ENCODE measurements around the gene PHF19.

PHF19 gene

DNA sequence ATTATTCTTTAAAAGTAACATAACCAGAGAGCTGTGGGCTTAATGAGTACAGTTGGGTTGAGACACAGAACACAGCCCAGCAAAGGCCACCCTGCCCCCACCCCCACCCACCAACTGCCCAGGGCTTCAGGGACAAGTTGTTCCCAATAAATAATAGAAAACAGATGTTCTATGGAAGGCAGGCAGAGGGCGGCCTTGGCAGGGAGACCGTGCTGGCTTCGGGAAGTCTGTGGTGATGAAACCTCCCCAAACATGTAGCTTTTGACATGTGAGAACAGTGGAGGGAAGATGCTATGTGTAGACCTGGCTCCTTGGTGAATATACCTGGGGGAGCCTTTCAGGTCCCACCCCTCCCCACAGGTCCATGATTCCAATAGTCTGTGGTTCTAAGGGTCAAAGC lies 39.6 kb upstream of the PHF19 start:
- WGBS, 2 donors (ENCODE audit: extremely low coverage in 2 of 2, insufficient read length in 2 of 2, insufficient replicate concordance in 1 of 2): no CpG with 5 or more reads among the region's 3 CpGs
- DNase-seq (ENCODE audit: low spot score): no peak
- H3K18ac ChIP-seq (ENCODE audit: low read length): no peak overlapping the region
- no peak overlapping the region for H3K27ac ChIP-seq (replicated peaks; ENCODE audit: low read length)
- H2AK5ac ChIP-seq (ENCODE audit: low read depth, low read length): no peak overlapping the region
- no peak overlapping the region for H2BK120ac ChIP-seq (ENCODE audit: low read depth, low read length)
- H3K79me1 ChIP-seq (ENCODE audit: low read depth, low read length): no peaks in the 10 kb centered on the region
- no peak overlapping the region for H3K4me2 ChIP-seq (ENCODE audit: insufficient read depth, low read length, poor library complexity, severe bottlenecking)
- no peak overlapping the region for H4K8ac ChIP-seq (ENCODE audit: low read depth, low read length)
- H3K36me3 ChIP-seq (replicated peaks in 1 of 2; ENCODE audit: control insufficient read depth in 2 of 2, insufficient read depth in 2 of 2, low read length in 2 of 2): no peaks in the 10 kb centered on the region
- no peak overlapping the region for H2BK12ac ChIP-seq (ENCODE audit: low read length)
- peaks cover 12 to 18% of the 10 kb centered on the region in 2 donors for H3K4me1 ChIP-seq (ENCODE audit: control insufficient read depth in 2 of 2, insufficient read depth in 1 of 2, low read depth in 1 of 2, low read length in 2 of 2)
- H4K91ac ChIP-seq (ENCODE audit: low read depth, low read length, poor library complexity): no peak overlapping the region
- H3K9me3 ChIP-seq (replicated peaks in 1 of 2; ENCODE audit: control insufficient read depth in 2 of 2, insufficient read depth in 1 of 2, low read depth in 1 of 2, low read length in 2 of 2): no peaks in the 10 kb centered on the region
- H3K9ac ChIP-seq (ENCODE audit: low read depth, low read length, poor library complexity): no peak overlapping the region
- H3K14ac ChIP-seq (ENCODE audit: low read length): no peak overlapping the region
- H3K23ac ChIP-seq (ENCODE audit: low read depth, low read length, poor library complexity): no peak overlapping the region
- H2BK5ac ChIP-seq (ENCODE audit: low read length): no peak overlapping the region
- H2BK15ac ChIP-seq (ENCODE audit: low read length): no peak overlapping the region
- H3K27me3 ChIP-seq (ENCODE audit: control insufficient read depth in 3 of 3, insufficient read depth in 3 of 3, low read depth in 1 of 3, low read length in 3 of 3): no peaks in the 10 kb centered on the region
- no peak overlapping the region for H2AFZ ChIP-seq (ENCODE audit: low read length)
- no peak overlapping the region for H3K4me3 ChIP-seq (ENCODE audit: low read length in 2 of 2)
- no peak overlapping the region for H3K4ac ChIP-seq (ENCODE audit: low read length)

DNA sequence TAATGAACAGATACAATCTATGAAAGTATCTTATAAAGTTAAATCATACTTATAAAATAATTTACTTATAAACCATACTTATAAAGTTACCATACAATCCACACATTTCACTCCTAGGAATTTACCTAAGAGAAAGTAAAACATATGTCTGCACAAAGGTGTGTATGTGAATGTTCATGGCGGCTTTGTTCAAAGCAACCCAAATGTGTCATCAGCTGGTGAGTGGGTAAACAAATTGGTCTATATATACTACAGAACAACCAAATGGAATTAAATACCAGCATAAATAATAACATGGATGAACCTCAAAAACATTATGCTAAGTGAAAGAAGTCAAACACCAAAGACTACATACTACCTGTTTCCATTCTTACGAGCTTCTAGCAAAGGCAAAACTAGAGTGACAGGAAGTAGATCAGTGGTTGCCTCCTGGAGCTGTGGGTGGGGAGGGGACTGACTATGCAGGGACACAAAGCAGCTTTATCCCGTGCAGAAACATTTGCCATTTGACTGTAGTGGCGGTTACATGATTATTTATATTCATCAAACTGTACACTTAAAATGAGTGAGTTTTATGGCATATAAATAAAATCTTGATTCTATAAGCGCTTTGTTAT lies 39.0 kb upstream of the PHF19 start:
- DNase-seq (ENCODE audit: low spot score): no peak
- no peak overlapping the region for H2AK5ac ChIP-seq (ENCODE audit: low read depth, low read length)
- H3K9me3 ChIP-seq (replicated peaks in 1 of 2; ENCODE audit: control insufficient read depth in 2 of 2, insufficient read depth in 1 of 2, low read depth in 1 of 2, low read length in 2 of 2): no peaks in the 10 kb centered on the region
- H3K27me3 ChIP-seq (ENCODE audit: control insufficient read depth in 3 of 3, insufficient read depth in 3 of 3, low read depth in 1 of 3, low read length in 3 of 3): no peaks in the 10 kb centered on the region
- H3K18ac ChIP-seq (ENCODE audit: low read length): no peak overlapping the region
- no peak overlapping the region for H3K27ac ChIP-seq (replicated peaks; ENCODE audit: low read length)
- no peak overlapping the region for H3K4me3 ChIP-seq (ENCODE audit: low read length in 2 of 2)
- no peak overlapping the region for H3K23ac ChIP-seq (ENCODE audit: low read depth, low read length, poor library complexity)
- no peak overlapping the region for H3K9ac ChIP-seq (ENCODE audit: low read depth, low read length, poor library complexity)
- H2BK15ac ChIP-seq (ENCODE audit: low read length): no peak overlapping the region
- no peak overlapping the region for H2BK12ac ChIP-seq (ENCODE audit: low read length)
- H3K36me3 ChIP-seq (replicated peaks in 1 of 2; ENCODE audit: control insufficient read depth in 2 of 2, insufficient read depth in 2 of 2, low read length in 2 of 2): no peaks in the 10 kb centered on the region
- no peak overlapping the region for H2BK120ac ChIP-seq (ENCODE audit: low read depth, low read length)
- H3K4ac ChIP-seq (ENCODE audit: low read length): no peak overlapping the region
- peaks cover 12 to 15% of the 10 kb centered on the region in 2 donors for H3K4me1 ChIP-seq (ENCODE audit: control insufficient read depth in 2 of 2, insufficient read depth in 1 of 2, low read depth in 1 of 2, low read length in 2 of 2)
- no CpG with 5 or more reads among the region's 5 CpGs for WGBS, 2 donors (ENCODE audit: extremely low coverage in 2 of 2, insufficient read length in 2 of 2, insufficient replicate concordance in 1 of 2)
- H4K8ac ChIP-seq (ENCODE audit: low read depth, low read length): no peak overlapping the region
- no peaks in the 10 kb centered on the region for H3K79me1 ChIP-seq (ENCODE audit: low read depth, low read length)
- no peak overlapping the region for H2AFZ ChIP-seq (ENCODE audit: low read length)
- H3K4me2 ChIP-seq (ENCODE audit: insufficient read depth, low read length, poor library complexity, severe bottlenecking): no peak overlapping the region
- H2BK5ac ChIP-seq (ENCODE audit: low read length): no peak overlapping the region
- no peak overlapping the region for H4K91ac ChIP-seq (ENCODE audit: low read depth, low read length, poor library complexity)
- no peak overlapping the region for H3K14ac ChIP-seq (ENCODE audit: low read length)

DNA sequence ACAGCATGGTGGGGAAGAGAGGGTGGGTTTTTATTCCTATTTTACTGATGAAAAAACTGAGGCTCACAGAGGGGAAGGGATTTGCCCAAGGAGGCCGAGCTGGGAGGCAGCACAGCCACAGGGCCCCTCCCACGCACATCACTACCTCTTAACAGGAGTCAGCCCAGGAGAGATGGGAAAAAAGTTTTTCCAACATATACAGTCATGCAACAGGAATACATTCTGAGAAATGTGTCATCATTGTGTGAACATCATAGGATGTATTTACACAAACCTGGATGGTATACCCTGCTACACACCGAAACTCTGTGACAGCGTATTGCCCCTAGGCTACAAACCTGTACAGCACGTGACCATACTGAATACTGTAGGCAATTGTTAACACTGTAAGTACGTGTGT lies 38.0 kb upstream of the PHF19 start:
- Histone ChIP-seq H3K9ac (ENCODE audit: low read depth, low read length, poor library complexity) (no peak overlapping the region), H3K4me3 (ENCODE audit: low read length in 2 of 2) (no peak overlapping the region), H2AK5ac (ENCODE audit: low read depth, low read length) (no peak overlapping the region), H3K14ac (ENCODE audit: low read length) (no peak overlapping the region), H2BK120ac (ENCODE audit: low read depth, low read length) (no peak overlapping the region), H3K4me2 (ENCODE audit: insufficient read depth, low read length, poor library complexity, severe bottlenecking) (no peak overlapping the region), H3K23ac (ENCODE audit: low read depth, low read length, poor library complexity) (no peak overlapping the region), H3K4me1 (ENCODE audit: control insufficient read depth in 2 of 2, insufficient read depth in 1 of 2, low read depth in 1 of 2, low read length in 2 of 2) (peaks cover 3 to 7% of the 10 kb centered on the region in 2 donors), H3K27me3 (ENCODE audit: control insufficient read depth in 3 of 3, insufficient read depth in 3 of 3, low read depth in 1 of 3, low read length in 3 of 3) (no peaks in the 10 kb centered on the region), H3K27ac (replicated peaks; ENCODE audit: low read length) (no peak overlapping the region), H2AFZ (ENCODE audit: low read length) (no peak overlapping the region), H2BK5ac (ENCODE audit: low read length) (no peak overlapping the region), H3K4ac (ENCODE audit: low read length) (no peak overlapping the region), H2BK12ac (ENCODE audit: low read length) (no peak overlapping the region), H3K18ac (ENCODE audit: low read length) (no peak overlapping the region), H4K91ac (ENCODE audit: low read depth, low read length, poor library complexity) (no peak overlapping the region), H3K9me3 (replicated peaks in 1 of 2; ENCODE audit: control insufficient read depth in 2 of 2, insufficient read depth in 1 of 2, low read depth in 1 of 2, low read length in 2 of 2) (no peaks in the 10 kb centered on the region), H2BK15ac (ENCODE audit: low read length) (no peak overlapping the region), H3K79me1 (ENCODE audit: low read depth, low read length) (no peaks in the 10 kb centered on the region), H3K36me3 (replicated peaks in 1 of 2; ENCODE audit: control insufficient read depth in 2 of 2, insufficient read depth in 2 of 2, low read length in 2 of 2) (no peaks in the 10 kb centered on the region), H4K8ac (ENCODE audit: low read depth, low read length) (no peak overlapping the region)
- no CpG with 5 or more reads among the region's 6 CpGs for WGBS, 2 donors (ENCODE audit: extremely low coverage in 2 of 2, insufficient read length in 2 of 2, insufficient replicate concordance in 1 of 2)
- DNase-seq (ENCODE audit: low spot score): no peak

DNA sequence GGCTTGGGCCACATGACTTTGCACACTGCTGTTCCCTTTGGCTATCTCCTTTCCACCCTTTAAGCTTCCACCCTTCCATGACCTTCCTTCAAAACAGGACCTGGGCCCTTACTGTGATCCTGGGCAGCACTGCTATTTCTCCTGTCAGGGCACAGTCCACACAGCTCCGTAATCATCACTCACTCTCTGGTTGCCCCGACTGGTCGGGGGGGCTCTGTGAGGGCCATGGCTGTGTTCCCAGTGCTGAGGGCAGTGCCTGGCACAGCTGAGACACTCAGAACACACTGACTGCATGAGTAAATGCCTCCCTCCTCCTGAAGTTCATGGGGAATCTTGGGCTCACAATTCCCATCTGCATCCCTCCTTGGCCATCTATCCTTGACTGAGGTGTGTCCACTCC lies 37.4 kb upstream of the PHF19 start:
- Histone ChIP-seq H3K27ac (replicated peaks; ENCODE audit: low read length) (no peak overlapping the region), H3K36me3 (replicated peaks in 1 of 2; ENCODE audit: control insufficient read depth in 2 of 2, insufficient read depth in 2 of 2, low read length in 2 of 2) (no peaks in the 10 kb centered on the region), H2AFZ (ENCODE audit: low read length) (no peak overlapping the region), H3K9me3 (replicated peaks in 1 of 2; ENCODE audit: control insufficient read depth in 2 of 2, insufficient read depth in 1 of 2, low read depth in 1 of 2, low read length in 2 of 2) (no peaks in the 10 kb centered on the region), H3K79me1 (ENCODE audit: low read depth, low read length) (no peaks in the 10 kb centered on the region), H3K4ac (ENCODE audit: low read length) (no peak overlapping the region), H4K8ac (ENCODE audit: low read depth, low read length) (no peak overlapping the region), H3K4me2 (ENCODE audit: insufficient read depth, low read length, poor library complexity, severe bottlenecking) (no peak overlapping the region), H2BK120ac (ENCODE audit: low read depth, low read length) (no peak overlapping the region), H2BK12ac (ENCODE audit: low read length) (no peak overlapping the region), H3K4me3 (ENCODE audit: low read length in 2 of 2) (no peak overlapping the region), H4K91ac (ENCODE audit: low read depth, low read length, poor library complexity) (no peak overlapping the region), H2BK15ac (ENCODE audit: low read length) (no peak overlapping the region), H3K18ac (ENCODE audit: low read length) (no peak overlapping the region), H3K23ac (ENCODE audit: low read depth, low read length, poor library complexity) (no peak overlapping the region), H2AK5ac (ENCODE audit: low read depth, low read length) (no peak overlapping the region), H2BK5ac (ENCODE audit: low read length) (no peak overlapping the region), H3K14ac (ENCODE audit: low read length) (no peak overlapping the region), H3K27me3 (ENCODE audit: control insufficient read depth in 3 of 3, insufficient read depth in 3 of 3, low read depth in 1 of 3, low read length in 3 of 3) (peaks cover 0 to 3% (median 0%) of the 10 kb centered on the region in 3 experiments), H3K4me1 (ENCODE audit: control insufficient read depth in 2 of 2, insufficient read depth in 1 of 2, low read depth in 1 of 2, low read length in 2 of 2) (peaks cover 0 to 3% of the 10 kb centered on the region in 2 donors), H3K9ac (ENCODE audit: low read depth, low read length, poor library complexity) (no peak overlapping the region)
- DNase-seq (ENCODE audit: low spot score): no peak
- no CpG with 5 or more reads among the region's 3 CpGs for WGBS, 2 donors (ENCODE audit: extremely low coverage in 2 of 2, insufficient read length in 2 of 2, insufficient replicate concordance in 1 of 2)

All from neuronal stem cell (in vitro differentiated cells).